HL-60 (cell line): ENCODE measurements around the gene INTS6L.

Experiments
- DNase-seq, 2 experiments: peaks; one replicate each; pipeline ENCODE4 v3.0.0-alpha.2; 2010 to 2020; ENCODE audit warnings: low read depth in 1 of 2, low spot score in 1 of 2
- H3K27ac ChIP-seq: fragments of 250-450 bp; sonication (Bioruptor Pico); replicated peaks from 2 replicates; pipeline ENCODE4 v1.5.1; 2020; ENCODE audit warnings: mild to moderate bottlenecking, moderate library complexity
- H3K27me3 ChIP-seq: fragments of 250-450 bp; sonication (Bioruptor Pico); 2 replicates; pipeline ENCODE4 v1.5.1; 2021; ENCODE audit warnings: mild to moderate bottlenecking, moderate library complexity; ENCODE audit not compliant: insufficient read depth, poor library complexity, severe bottlenecking
- H3K4me3 ChIP-seq: replicated peaks from 2 replicates; pipeline ENCODE4 v1.5.1; 2011; ENCODE audit warnings: mild to moderate bottlenecking, control low read depth, low read length; ENCODE audit not compliant: insufficient read depth
- GABPA ChIP-seq: IDR thresholded peaks from 2 replicates; pipeline ENCODE4 v1.6.1; 2012; ENCODE audit warnings: low read depth
- POLR2AphosphoS5 ChIP-seq: IDR thresholded peaks from 2 replicates; pipeline ENCODE4 v1.6.1; 2012; ENCODE audit warnings: low read depth
- SPI1 ChIP-seq: IDR thresholded peaks from 2 replicates; pipeline ENCODE4 v1.6.1; 2012; ENCODE audit warnings: low read depth, mild to moderate bottlenecking, borderline replicate concordance
- TF ChIP-seq, protein P1 (sequence below): IDR thresholded peaks from one replicate; pipeline ENCODE4 v1.5.1; 2011; ENCODE audit warnings: low read length, control low read depth, inconsistent platforms; ENCODE audit not compliant: insufficient read depth
- TF ChIP-seq, protein P2 (sequence below): IDR thresholded peaks from 2 replicates; pipeline ENCODE4 v1.6.1; 2012; ENCODE audit warnings: low read depth; ENCODE audit not compliant: insufficient replicate concordance

INTS6L gene

GRCh38 chrX:135498236-135498635 lies 22.2 kb upstream of the INTS6L start:
- TF ChIP-seq SPI1: no peak
- TF ChIP-seq, protein P1, sequence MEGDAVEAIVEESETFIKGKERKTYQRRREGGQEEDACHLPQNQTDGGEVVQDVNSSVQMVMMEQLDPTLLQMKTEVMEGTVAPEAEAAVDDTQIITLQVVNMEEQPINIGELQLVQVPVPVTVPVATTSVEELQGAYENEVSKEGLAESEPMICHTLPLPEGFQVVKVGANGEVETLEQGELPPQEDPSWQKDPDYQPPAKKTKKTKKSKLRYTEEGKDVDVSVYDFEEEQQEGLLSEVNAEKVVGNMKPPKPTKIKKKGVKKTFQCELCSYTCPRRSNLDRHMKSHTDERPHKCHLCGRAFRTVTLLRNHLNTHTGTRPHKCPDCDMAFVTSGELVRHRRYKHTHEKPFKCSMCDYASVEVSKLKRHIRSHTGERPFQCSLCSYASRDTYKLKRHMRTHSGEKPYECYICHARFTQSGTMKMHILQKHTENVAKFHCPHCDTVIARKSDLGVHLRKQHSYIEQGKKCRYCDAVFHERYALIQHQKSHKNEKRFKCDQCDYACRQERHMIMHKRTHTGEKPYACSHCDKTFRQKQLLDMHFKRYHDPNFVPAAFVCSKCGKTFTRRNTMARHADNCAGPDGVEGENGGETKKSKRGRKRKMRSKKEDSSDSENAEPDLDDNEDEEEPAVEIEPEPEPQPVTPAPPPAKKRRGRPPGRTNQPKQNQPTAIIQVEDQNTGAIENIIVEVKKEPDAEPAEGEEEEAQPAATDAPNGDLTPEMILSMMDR: no peak
- TF ChIP-seq GABPA: no peak
- TF ChIP-seq, protein P2, sequence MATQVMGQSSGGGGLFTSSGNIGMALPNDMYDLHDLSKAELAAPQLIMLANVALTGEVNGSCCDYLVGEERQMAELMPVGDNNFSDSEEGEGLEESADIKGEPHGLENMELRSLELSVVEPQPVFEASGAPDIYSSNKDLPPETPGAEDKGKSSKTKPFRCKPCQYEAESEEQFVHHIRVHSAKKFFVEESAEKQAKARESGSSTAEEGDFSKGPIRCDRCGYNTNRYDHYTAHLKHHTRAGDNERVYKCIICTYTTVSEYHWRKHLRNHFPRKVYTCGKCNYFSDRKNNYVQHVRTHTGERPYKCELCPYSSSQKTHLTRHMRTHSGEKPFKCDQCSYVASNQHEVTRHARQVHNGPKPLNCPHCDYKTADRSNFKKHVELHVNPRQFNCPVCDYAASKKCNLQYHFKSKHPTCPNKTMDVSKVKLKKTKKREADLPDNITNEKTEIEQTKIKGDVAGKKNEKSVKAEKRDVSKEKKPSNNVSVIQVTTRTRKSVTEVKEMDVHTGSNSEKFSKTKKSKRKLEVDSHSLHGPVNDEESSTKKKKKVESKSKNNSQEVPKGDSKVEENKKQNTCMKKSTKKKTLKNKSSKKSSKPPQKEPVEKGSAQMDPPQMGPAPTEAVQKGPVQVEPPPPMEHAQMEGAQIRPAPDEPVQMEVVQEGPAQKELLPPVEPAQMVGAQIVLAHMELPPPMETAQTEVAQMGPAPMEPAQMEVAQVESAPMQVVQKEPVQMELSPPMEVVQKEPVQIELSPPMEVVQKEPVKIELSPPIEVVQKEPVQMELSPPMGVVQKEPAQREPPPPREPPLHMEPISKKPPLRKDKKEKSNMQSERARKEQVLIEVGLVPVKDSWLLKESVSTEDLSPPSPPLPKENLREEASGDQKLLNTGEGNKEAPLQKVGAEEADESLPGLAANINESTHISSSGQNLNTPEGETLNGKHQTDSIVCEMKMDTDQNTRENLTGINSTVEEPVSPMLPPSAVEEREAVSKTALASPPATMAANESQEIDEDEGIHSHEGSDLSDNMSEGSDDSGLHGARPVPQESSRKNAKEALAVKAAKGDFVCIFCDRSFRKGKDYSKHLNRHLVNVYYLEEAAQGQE: no peak
- TF ChIP-seq POLR2AphosphoS5: no peak
- H3K27me3 ChIP-seq: no peaks in the 10 kb centered on the region
- H3K4me3 ChIP-seq: no peak overlapping the region
- no peak for DNase-seq
- no peak overlapping the region for H3K27ac ChIP-seq

DNA sequence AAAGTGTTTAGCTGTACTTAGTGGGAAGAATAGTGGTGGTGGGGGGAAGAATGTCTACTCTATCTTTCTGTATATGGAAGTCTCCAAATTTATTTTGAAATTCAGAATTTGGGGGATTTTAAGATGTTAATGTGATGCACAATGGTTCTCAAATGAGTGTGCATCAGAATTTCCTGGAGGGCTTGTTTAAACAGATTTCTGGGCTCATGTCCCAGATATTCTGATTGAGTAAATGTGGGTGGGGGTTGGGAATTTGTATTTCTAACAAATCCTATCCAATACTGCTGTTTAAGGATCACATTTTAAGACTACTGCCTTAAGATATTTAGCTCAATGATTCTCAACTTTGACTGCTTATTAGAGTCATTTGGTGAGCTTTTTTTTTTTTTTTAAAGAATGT lies 15.1 kb upstream of the INTS6L start:
- DNase-seq: no peak
- Histone ChIP-seq H3K27me3 (no peaks in the 10 kb centered on the region), H3K4me3 (no peak overlapping the region), H3K27ac (no peak overlapping the region)
- TF ChIP-seq SPI1: no peak
- TF ChIP-seq GABPA: no peak
- TF ChIP-seq, protein P2: no peak
- no peak for TF ChIP-seq POLR2AphosphoS5
- TF ChIP-seq, protein P1: no peak

DNA sequence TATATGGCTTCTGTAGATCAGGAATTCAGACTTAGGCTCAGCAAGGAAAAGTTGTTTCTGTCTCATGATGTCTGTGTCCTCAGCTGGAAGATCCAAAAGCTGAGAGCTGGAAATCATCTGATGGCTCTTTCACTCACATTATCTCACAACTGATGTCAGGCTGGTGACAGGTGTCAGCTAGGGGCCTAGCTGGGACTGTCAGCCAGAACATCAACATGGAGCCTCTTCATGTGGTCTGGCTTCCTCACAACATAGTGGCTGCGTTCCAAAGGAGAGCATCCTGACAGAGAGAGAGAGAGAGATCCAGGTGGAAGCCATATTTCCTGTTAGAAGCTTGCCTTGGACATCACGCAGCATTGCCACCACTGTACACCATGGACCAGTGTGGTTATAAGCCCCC lies 10.6 kb upstream of the INTS6L start:
- TF ChIP-seq, protein P2: no peak
- TF ChIP-seq, protein P1: no peak
- TF ChIP-seq POLR2AphosphoS5: no peak
- no peak for TF ChIP-seq SPI1
- Histone ChIP-seq H3K4me3 (no peak overlapping the region), H3K27ac (no peak overlapping the region), H3K27me3 (no peaks in the 10 kb centered on the region)
- DNase-seq: no peak
